Activated CD8-positive, alpha-beta memory T cell treated with anti-CD3 and anti-CD28 coated beads, Interleukin-2, amount 50 U/mL, for 48 hours (primary cell): ENCODE measurements around the gene ACSL3.

Experiments
- DNase-seq: peaks from one replicate; pipeline ENCODE4 v3.0.0-alpha.2; 2020

ACSL3 gene

GRCh38 chr2:222944971-222945740, 84.3 kb downstream of the ACSL3 start:
- no peak for DNase-seq

- DNase-seq = no peak
These were observed 85.1 kb downstream of the ACSL3 start for GRCh38 chr2:222945887-222946286.

GRCh38 chr2:222946700-222947287, 86.0 kb downstream of the ACSL3 start:
- DNase-seq = no peak

- DNase-seq = no peak
These were observed 88.2 kb downstream of the ACSL3 start for GRCh38 chr2:222949073-222949472.

GRCh38 chr2:222949690-222950323, 89.0 kb downstream of the ACSL3 start:
- no peak for DNase-seq

- DNase-seq = no peak
These were observed 89.9 kb downstream of the ACSL3 start for GRCh38 chr2:222950638-222951285.

- DNase-seq = no peak
These were observed 91.4 kb downstream of the ACSL3 start for GRCh38 chr2:222952204-222952603.

GRCh38 chr2:222955008-222955407, 94.2 kb downstream of the ACSL3 start:
- no peak for DNase-seq

- no peak for DNase-seq
These were observed 98.5 kb downstream of the ACSL3 start for GRCh38 chr2:222959358-222959757.

GRCh38 chr2:222960126-222960525, 99.3 kb downstream of the ACSL3 start:
- no peak for DNase-seq

GRCh38 chr2:222963641-222964040, 102.8 kb downstream of the ACSL3 start:
- no peak for DNase-seq

- no peak for DNase-seq
These were observed 103.7 kb downstream of the ACSL3 start for GRCh38 chr2:222964376-222965031.

GRCh38 chr2:222965555-222965954, 104.7 kb downstream of the ACSL3 start:
- no peak for DNase-seq

- no peak for DNase-seq
These were observed 107.8 kb downstream of the ACSL3 start for GRCh38 chr2:222968550-222969155.

- no peak for DNase-seq
These were observed 108.7 kb downstream of the ACSL3 start for GRCh38 chr2:222969491-222969890.

- no peak for DNase-seq
These were observed 111.6 kb downstream of the ACSL3 start for GRCh38 chr2:222972420-222972819.

GRCh38 chr2:222973237-222973636, 112.4 kb downstream of the ACSL3 start:
- DNase-seq = no peak

GRCh38 chr2:222973733-222974132, 112.9 kb downstream of the ACSL3 start:
- DNase-seq = no peak

GRCh38 chr2:222976521-222977061, 115.8 kb downstream of the ACSL3 start:
- DNase-seq = no peak

GRCh38 chr2:222977121-222977520, 116.3 kb downstream of the ACSL3 start:
- no peak for DNase-seq

GRCh38 chr2:222978850-222979249, 118.0 kb downstream of the ACSL3 start:
- DNase-seq = no peak

GRCh38 chr2:222979484-222979883, 118.6 kb downstream of the ACSL3 start:
- DNase-seq = no peak
